Colonic mucosa (tissue), 4 donors: Measurements from ENCODE around the gene CRNKL1. TPM values are rescaled to one million over a fixed set of nuclear protein-coding genes. Genes with fewer than 3 reads are reported as not detected.

Source experiments
- DNase-seq: peaks from one replicate; pipeline ENCODE4 v3.0.0-alpha.2; 2020
- H3K27ac ChIP-seq: fragments of 200-600 bp; one replicate; pipeline ENCODE4 v1.8.0; 2021
- H3K27me3 ChIP-seq: fragments of 200-600 bp; one replicate; pipeline ENCODE4 v1.8.0; 2021
- H3K36me3 ChIP-seq: fragments of 200-600 bp; one replicate; pipeline ENCODE4 v1.8.0; 2021
- H3K4me1 ChIP-seq: fragments of 200-600 bp; one replicate; pipeline ENCODE4 v1.8.0; 2021; ENCODE audit warnings: mild to moderate bottlenecking
- H3K4me3 ChIP-seq: fragments of 200-600 bp; one replicate; pipeline ENCODE4 v1.8.0; 2021
- H3K9ac ChIP-seq, 2 donors: one replicate each; pipeline ENCODE4 v1.7.0; 2013; ENCODE audit warnings: control low read depth in 2 of 2, low read depth in 2 of 2, low read length in 2 of 2
- H3K9me3 ChIP-seq: fragments of 200-600 bp; one replicate; pipeline ENCODE4 v1.8.0; 2021
- intact Hi-C: fragments of 100-400 bp; cut with DNase I; formaldehyde crosslinking; loops from one replicate; pipeline ENCODE4 v1.14.1; 2022
- total RNA-seq, 2 donors: library from RNA; stranded (reverse); fragmentation: NEBNext Ultra II Directional in 1 of 2; extraction: Animal tissue kit (Norgen Biotek cat#: 25700) in 1 of 2; gene quantifications; one replicate each; pipeline ENCODE4 v1.2.1, GENCODE V29; 2021
- TF ChIP-seq, protein P1 (sequence below): fragments of 200-600 bp; IDR thresholded peaks from one replicate; pipeline ENCODE4 v1.8.0; 2022; ENCODE audit warnings: antibody characterized with exemption, mild to moderate bottlenecking
- donor health status: healthy.
- donor health status: DM: no; HTN: no; CAD: no.
- donor health status: DM: no; HTN: no; CAD: no.

The CRNKL1 gene
- total RNA-seq, 2 donors from 2014 or later, result 21.4 to 25.8 TPM

DNA sequence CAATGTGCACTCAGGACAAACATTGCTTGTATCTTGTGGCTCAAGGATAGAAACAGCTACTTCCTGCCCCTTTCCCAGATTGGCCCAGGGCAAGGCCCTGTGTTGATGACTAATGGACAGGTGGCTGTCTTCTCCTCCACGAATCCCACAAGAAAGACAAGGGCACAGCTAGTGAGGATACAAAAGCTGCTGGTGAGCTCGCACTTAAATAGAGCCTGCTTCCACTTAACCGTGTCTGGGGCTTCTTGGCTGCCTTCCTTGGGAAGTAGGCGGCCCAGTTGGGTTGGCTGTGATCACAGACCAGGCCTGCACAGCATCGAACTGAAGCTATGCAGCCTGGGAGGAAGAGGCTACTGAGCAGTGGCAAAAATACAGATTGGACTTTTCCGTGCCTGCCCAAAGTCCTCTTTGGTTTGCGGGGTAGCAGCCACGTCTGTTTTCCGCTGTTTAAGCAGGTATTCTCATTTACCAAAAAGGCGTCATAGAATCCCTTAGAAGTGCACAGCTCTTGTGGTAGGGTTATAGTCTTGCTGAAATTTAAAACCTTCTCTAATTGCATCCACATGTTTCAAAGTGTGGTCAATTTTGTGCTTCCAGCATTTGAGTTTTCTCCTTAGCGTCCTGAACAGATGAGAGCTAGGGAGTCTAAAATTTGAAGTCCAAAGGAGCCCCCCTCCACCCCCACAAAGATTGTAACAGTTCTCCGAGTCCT is 58.2 kb downstream of the CRNKL1 start:
- H3K9ac ChIP-seq, result peak overlapping the region in 1 of 2 donors; percentile 44

DNA sequence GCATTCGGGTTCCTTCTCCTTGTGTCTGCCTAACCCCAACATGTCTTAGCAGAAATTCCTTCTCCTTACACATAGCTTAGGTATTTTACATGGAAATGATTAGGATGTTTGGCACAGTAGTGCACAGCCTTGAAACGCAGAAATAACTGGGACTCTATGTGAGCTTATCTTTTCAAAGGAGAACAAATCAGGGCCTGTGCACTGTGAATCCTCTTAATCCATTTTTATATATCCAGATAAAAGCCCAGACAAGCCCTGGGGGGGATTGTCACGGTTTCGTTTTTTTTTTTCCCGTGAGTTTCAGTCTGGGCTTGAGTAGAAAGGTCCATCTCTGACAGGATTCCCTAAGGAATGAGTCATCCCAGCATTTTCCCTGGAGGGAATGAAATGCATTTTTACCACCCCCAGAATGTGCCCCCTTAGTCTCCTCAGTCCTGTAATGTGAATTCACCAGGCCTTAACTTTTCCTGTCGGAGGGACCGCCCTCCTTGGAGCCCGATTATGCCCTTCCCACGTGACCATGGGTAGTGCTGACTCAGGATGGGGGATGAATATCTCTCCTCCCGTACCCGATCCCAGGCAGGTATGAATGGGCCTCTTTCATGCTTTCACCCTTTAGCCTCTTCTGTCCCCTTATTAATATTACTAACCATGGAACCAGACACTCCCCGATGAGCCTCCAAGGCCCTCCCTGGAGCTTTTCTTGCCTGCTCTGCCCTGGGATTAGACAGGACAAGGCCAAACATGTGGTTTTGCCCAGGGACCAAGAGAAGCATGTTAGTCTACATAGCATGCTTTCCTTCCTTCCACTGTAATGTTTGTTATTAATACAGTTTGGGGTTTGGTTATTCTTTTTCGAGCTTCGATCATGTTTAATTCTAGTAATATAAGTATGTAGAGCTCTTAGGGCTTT is 59.0 kb downstream of the CRNKL1 start:
- H3K36me3 ChIP-seq, result peaks cover under 1% of the 10 kb centered on the region
- intact Hi-C loops, result loop anchor here (5.0 to 10.0 kb wide), 2 partner anchors 96 to 308 kb away; no protein-coding TSS in a partner anchor
- DNase-seq, result no peak
- TF ChIP-seq, protein P1, sequence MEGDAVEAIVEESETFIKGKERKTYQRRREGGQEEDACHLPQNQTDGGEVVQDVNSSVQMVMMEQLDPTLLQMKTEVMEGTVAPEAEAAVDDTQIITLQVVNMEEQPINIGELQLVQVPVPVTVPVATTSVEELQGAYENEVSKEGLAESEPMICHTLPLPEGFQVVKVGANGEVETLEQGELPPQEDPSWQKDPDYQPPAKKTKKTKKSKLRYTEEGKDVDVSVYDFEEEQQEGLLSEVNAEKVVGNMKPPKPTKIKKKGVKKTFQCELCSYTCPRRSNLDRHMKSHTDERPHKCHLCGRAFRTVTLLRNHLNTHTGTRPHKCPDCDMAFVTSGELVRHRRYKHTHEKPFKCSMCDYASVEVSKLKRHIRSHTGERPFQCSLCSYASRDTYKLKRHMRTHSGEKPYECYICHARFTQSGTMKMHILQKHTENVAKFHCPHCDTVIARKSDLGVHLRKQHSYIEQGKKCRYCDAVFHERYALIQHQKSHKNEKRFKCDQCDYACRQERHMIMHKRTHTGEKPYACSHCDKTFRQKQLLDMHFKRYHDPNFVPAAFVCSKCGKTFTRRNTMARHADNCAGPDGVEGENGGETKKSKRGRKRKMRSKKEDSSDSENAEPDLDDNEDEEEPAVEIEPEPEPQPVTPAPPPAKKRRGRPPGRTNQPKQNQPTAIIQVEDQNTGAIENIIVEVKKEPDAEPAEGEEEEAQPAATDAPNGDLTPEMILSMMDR, result no peak
- no peaks in the 10 kb centered on the region for H3K9me3 ChIP-seq
- no peaks in the 10 kb centered on the region for H3K27me3 ChIP-seq
- no peak overlapping the region for H3K4me3 ChIP-seq
- H3K9ac ChIP-seq, result peak overlapping the region in 1 of 2 donors; percentile 44
- H3K4me1 ChIP-seq, result peaks cover 4% of the 10 kb centered on the region
- peak overlapping the region; percentile 53 for H3K27ac ChIP-seq

More for the DNA sequence above, 58.2 kb downstream of the CRNKL1 start:
- intact Hi-C loops, result loop anchor here (2.0 to 10.0 kb wide), 3 partner anchors 97 to 309 kb away; no protein-coding TSS in a partner anchor
- peak overlapping the region; percentile 53 for H3K27ac ChIP-seq
- no peak overlapping the region for H3K4me3 ChIP-seq
- H3K4me1 ChIP-seq, result peaks cover 4% of the 10 kb centered on the region
- H3K36me3 ChIP-seq, result peaks cover 6% of the 10 kb centered on the region
- TF ChIP-seq, protein P1, result no peak
- no peak for DNase-seq
- no peaks in the 10 kb centered on the region for H3K27me3 ChIP-seq
- no peaks in the 10 kb centered on the region for H3K9me3 ChIP-seq

DNA sequence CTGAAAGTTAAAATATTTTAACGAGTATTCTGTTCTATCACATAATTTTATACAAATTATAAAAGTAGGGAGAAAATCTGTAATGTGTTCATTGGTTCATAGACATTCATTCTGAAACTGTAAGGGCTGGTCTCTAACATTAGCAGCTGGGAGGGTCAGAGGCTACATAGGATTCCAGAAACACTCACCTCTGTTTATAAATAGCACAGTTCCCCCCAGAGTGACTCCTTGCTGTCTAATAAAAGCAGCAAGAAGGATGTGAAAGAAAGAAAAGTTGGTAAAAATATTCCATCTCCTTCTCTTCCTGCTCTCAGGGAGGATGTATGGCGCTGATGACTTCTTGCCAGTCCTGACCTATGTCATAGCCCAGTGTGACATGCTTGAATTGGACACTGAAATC is 60.4 kb downstream of the CRNKL1 start:
- intact Hi-C loops, result loop anchor here (5.0 to 10.0 kb wide), 2 partner anchors 95 to 307 kb away; no protein-coding TSS in a partner anchor
- Histone ChIP-seq H3K4me1 (peaks cover 4% of the 10 kb centered on the region), H3K27ac (no peak overlapping the region), H3K9ac (no peak overlapping the region), H3K36me3 (no peaks in the 10 kb centered on the region), H3K4me3 (no peak overlapping the region), H3K27me3 (no peaks in the 10 kb centered on the region), H3K9me3 (no peaks in the 10 kb centered on the region)
- TF ChIP-seq, protein P1, result no peak
- DNase-seq, result no peak

DNA sequence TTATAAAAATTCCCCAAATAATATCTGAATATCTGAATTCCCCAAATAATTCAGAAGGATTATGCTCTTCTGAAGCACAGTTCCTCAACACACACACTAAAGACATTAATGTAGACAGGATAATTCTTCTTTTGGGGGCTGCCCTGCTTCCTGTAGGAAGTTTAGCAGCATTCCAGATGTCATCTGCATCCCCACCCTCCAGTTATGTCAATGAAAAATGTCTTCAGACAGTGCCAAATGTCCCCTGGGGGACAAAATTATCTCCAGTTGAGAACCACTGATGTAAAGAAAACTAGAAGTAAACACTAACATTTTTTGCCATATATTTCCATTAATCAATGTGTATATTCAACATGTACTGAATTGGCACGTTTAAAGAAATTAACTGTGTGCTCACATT is 61.0 kb downstream of the CRNKL1 start:
- Histone ChIP-seq H3K9me3 (no peaks in the 10 kb centered on the region), H3K27me3 (no peaks in the 10 kb centered on the region), H3K36me3 (no peaks in the 10 kb centered on the region), H3K4me3 (no peak overlapping the region), H3K9ac (no peak overlapping the region), H3K27ac (no peak overlapping the region), H3K4me1 (peaks cover 4% of the 10 kb centered on the region)
- TF ChIP-seq, protein P1, result no peak
- intact Hi-C loops, result loop anchor here (5.0 to 10.0 kb wide), 2 partner anchors 94 to 307 kb away; no protein-coding TSS in a partner anchor
- no peak for DNase-seq

DNA sequence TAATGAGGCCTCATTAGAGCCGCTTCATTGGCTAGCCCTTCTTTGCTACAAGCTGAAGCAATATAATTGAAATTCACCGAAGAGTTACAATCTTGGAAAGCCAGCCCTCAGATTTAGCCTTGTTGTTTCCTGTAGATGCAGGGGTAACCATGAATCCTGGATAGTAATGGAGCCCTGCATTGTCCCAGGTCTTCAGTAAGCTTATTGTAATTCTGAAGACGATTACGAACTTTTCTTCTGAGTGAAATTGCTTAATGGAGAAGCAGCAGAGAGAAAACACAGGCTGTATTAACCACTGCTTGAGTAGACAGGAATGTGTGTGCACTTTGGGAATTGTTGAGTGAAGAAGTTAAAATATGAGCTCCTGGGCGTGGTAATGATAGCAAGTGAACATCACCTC is 61.4 kb downstream of the CRNKL1 start:
- Histone ChIP-seq H3K4me1 (peaks cover 4% of the 10 kb centered on the region), H3K27ac (no peak overlapping the region), H3K4me3 (no peak overlapping the region), H3K9me3 (no peaks in the 10 kb centered on the region), H3K27me3 (no peaks in the 10 kb centered on the region), H3K9ac (no peak overlapping the region), H3K36me3 (no peaks in the 10 kb centered on the region)
- no peak for DNase-seq
- intact Hi-C loops, result loop anchor here (5.0 to 10.0 kb wide), 2 partner anchors 94 to 306 kb away; no protein-coding TSS in a partner anchor
- TF ChIP-seq, protein P1, result no peak
